GM10248 (cell line): ENCODE measurements around the gene MYH7.

Experiments
- CTCF ChIA-PET: fragments of 300-600 bp; sonication (Branson Sonifier 250); formaldehyde crosslinking; extraction: SDS; loops from one replicate; lab custom pipeline; 2021; ENCODE audit warnings: antibody characterized with exemption; lab: Yijun Ruan, JAX
- POLR2A ChIA-PET: fragments of 350-650 bp; sonication (Branson Sonifier 250); formaldehyde crosslinking; extraction: SDS; loops from one replicate; lab custom pipeline; 2020; ENCODE audit warnings: antibody characterized with exemption; lab: Yijun Ruan, JAX
- DNase-seq: peaks from one replicate; pipeline ENCODE4 v3.0.0; 2012; ENCODE audit errors: extremely low spot score
- TF ChIP-seq, protein P1 (sequence below): IDR thresholded peaks from 2 replicates; pipeline ENCODE4 v1.5.1; 2012; ENCODE audit warnings: mild to moderate bottlenecking, low read depth; ENCODE audit errors: extremely low read depth, missing control alignments, control extremely low read depth

MYH7 gene

DNA sequence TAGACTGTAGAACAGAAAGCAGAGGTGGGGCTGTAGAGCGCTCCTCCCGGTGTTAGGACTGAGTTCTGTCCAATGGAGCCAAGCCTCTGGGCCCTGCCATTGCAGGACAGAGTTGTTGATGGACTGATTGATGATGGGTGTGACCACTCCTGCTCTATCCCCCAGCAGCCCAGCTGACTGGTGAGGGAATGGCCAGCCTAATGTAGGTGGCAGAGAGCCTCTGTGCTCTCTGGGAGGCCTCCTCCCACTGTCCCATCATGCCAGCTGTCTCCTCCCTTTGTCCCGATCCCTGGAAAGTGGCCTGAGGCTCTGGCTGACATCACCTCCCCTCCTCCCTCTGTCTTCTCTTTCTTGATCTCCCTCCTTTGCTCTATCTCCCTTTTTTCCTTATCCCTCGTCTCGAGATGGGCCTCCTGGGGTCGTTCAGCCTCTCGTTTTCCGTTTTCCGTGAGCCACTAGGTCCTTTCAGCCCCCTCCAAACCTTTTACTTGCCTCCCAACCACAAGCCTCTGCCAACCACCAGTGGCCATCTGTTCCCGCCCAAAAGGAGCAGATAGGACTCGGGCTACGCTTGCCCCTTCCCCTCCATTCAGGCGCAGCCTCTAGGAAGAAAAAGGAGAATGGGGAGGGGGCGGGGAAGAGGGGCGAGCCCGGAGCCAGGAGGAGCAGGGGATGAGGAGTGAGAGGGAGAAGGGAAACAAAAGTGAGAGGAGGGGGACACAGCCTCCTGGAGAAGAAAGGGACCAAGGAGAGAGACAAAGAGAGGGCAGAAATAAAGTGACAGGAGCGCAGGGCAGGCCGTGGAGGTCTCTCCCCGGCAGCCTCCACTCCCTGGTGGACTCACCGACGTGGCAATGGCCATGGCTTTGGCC is 71.1 kb downstream of the MYH7 start:
- CTCF ChIA-PET = no interaction called here
- POLR2A ChIA-PET = no interaction called here
- no peak for DNase-seq
- TF ChIP-seq, protein P1, sequence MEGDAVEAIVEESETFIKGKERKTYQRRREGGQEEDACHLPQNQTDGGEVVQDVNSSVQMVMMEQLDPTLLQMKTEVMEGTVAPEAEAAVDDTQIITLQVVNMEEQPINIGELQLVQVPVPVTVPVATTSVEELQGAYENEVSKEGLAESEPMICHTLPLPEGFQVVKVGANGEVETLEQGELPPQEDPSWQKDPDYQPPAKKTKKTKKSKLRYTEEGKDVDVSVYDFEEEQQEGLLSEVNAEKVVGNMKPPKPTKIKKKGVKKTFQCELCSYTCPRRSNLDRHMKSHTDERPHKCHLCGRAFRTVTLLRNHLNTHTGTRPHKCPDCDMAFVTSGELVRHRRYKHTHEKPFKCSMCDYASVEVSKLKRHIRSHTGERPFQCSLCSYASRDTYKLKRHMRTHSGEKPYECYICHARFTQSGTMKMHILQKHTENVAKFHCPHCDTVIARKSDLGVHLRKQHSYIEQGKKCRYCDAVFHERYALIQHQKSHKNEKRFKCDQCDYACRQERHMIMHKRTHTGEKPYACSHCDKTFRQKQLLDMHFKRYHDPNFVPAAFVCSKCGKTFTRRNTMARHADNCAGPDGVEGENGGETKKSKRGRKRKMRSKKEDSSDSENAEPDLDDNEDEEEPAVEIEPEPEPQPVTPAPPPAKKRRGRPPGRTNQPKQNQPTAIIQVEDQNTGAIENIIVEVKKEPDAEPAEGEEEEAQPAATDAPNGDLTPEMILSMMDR = no peak
